ENCODE data around the gene FOXP1. TPM values are rescaled to one million over a fixed set of nuclear protein-coding genes. Genes with fewer than 3 reads are reported as not detected.
A peak's percentile ranks its signal among the peaks of the same experiment; 100 is the strongest.

FOXP1 gene
- total RNA-seq, 4 donors from 2014 or later, result 49.8 to 157 (median 71.9) TPM

DNA sequence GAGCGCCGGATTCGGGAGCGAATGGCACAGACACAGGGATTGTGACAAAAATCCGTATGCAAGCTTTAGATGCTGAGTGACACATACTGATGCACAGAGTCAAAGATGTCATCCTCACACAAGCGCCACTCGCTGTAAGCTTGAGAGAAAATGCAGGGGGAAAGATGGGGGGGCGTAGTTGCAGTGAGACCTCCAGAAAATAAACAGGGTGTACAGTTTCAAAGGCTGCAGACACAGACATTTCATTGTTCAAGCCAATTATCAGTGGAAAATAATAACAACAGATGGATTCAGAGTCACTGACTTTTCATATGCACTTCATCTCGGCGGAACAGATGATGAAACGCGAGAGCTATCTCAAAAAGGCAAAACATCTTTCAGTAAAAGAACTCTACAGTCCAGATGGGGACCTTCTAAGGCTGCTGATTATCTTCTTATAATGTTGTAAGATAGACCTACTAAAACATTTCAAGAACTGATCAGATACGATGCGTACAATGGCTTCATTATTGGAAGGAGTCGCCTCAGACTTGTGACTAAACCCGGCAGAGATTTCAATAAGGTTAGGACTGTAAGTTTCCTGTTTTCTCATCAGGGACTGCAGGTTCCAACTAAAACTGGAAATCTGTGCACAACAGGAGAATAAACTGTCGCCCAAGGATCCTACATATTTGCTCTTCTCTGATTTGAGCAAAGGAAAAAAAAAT lies 275.4 kb downstream of the FOXP1 start:
- DNase-seq (ENCODE audit: low spot score in 2 of 2), result no peak
- peaks cover 17% of the 10 kb centered on the region for H3K4me1 ChIP-seq
- H3K27me3 ChIP-seq, result no peaks in the 10 kb centered on the region
- H3K36me3 ChIP-seq, result no peaks in the 10 kb centered on the region
- H3K9me3 ChIP-seq, result no peaks in the 10 kb centered on the region
- no peak overlapping the region for H3K4me3 ChIP-seq
- WGBS, result 85% methylated on average over 17 of the region's 17 CpGs
- H3K27ac ChIP-seq, result no peak overlapping the region
- TF ChIP-seq, protein P1, sequence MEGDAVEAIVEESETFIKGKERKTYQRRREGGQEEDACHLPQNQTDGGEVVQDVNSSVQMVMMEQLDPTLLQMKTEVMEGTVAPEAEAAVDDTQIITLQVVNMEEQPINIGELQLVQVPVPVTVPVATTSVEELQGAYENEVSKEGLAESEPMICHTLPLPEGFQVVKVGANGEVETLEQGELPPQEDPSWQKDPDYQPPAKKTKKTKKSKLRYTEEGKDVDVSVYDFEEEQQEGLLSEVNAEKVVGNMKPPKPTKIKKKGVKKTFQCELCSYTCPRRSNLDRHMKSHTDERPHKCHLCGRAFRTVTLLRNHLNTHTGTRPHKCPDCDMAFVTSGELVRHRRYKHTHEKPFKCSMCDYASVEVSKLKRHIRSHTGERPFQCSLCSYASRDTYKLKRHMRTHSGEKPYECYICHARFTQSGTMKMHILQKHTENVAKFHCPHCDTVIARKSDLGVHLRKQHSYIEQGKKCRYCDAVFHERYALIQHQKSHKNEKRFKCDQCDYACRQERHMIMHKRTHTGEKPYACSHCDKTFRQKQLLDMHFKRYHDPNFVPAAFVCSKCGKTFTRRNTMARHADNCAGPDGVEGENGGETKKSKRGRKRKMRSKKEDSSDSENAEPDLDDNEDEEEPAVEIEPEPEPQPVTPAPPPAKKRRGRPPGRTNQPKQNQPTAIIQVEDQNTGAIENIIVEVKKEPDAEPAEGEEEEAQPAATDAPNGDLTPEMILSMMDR (IDR thresholded peaks at IDR 0.05), result no peak
- TF ChIP-seq EP300 (IDR thresholded peaks at IDR 0.05), result no peak

DNA sequence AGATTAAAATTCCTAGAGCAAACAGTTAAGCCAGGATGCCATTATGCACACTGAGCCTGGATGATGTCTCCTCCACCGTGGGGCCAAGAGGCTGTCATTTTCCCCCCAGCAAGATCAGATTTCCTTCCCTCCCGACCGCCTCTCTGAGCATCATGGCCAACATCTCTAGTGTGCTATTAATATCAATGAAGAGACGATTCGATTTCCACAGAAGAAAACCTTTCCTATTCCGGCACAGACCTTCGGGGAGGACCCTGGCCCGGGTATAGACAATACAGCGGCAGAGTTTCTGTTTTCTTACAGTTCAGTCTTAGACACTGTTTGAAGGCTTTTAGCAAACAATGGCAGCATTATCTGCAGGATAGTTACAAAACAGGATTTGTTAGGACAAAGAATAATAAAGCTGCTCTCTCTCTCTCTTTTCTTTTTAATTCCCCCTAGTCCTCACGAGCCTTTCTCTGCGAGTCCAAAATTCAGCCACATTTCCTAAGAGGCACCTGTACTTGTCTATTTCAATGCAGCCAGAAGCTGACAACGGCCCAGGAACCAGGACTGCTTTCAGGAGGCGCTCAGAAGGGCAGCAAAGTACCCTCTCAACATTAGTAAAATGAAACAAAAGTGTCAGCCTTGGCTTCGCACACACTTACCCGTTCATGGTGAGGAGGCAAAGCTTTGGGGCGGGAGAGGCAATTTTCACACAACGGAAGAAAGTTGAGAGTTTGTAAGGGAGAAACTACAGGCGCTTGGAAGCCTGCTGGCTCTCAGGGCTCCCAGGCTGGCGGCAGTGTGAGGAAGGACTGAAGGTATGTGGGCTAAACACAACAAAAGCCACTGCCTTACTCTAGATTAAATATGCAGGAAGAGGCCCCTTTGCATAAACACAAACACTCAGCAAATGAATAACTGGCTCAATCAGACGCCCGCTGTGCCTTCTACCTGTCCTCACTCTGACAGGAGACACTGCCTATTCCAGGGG lies 278.0 kb downstream of the FOXP1 start:
- no peak for TF ChIP-seq EP300 (IDR thresholded peaks at IDR 0.05)
- TF ChIP-seq POLR2AphosphoS5 (IDR thresholded peaks at IDR 0.05), result no peak
- TF ChIP-seq POLR2A (IDR thresholded peaks at IDR 0.05), result no peak
- TF ChIP-seq, protein P1 (IDR thresholded peaks at IDR 0.05), result no peak
- H3K27me3 ChIP-seq, result no peaks in the 10 kb centered on the region
- no peaks in the 10 kb centered on the region for H3K36me3 ChIP-seq
- peaks cover 15% of the 10 kb centered on the region for H3K4me1 ChIP-seq
- peak overlapping the region; percentile 29 for H3K4me3 ChIP-seq
- no peak for DNase-seq (ENCODE audit: low spot score in 2 of 2)
- 60% methylated on average over 21 of the region's 21 CpGs for WGBS
- peak overlapping the region; percentile 52 for H3K27ac ChIP-seq
- H3K9me3 ChIP-seq, result no peaks in the 10 kb centered on the region

DNA sequence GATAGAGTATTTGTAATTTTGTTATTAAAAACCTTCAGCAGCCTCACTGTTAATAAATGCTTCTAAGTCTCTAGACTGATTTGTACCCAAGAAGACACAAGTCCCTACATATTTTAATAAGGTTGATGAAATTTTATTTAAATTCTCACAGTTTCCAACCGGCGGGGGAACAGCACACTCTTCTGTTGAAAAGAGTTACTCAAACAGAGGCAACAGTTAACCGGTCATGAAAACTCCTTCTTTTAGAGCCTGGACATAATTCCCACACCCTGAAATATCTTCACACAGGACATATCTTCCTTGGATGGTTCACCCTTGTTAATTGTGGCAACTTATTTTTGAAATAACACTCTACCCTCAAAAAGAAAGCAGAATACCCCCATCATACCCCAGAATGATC lies 278.8 kb downstream of the FOXP1 start:
- Histone ChIP-seq H3K36me3 (no peaks in the 10 kb centered on the region), H3K4me1 (peaks cover 12% of the 10 kb centered on the region), H3K27ac (no peak overlapping the region), H3K27me3 (no peaks in the 10 kb centered on the region), H3K4me3 (peak overlapping the region; percentile 29), H3K9me3 (no peaks in the 10 kb centered on the region)
- DNase-seq (ENCODE audit: low spot score in 2 of 2), result no peak
- TF ChIP-seq, protein P1 (IDR thresholded peaks at IDR 0.05), result no peak
- TF ChIP-seq POLR2A (IDR thresholded peaks at IDR 0.05) (no peak), EP300 (IDR thresholded peaks at IDR 0.05) (no peak), POLR2AphosphoS5 (IDR thresholded peaks at IDR 0.05) (no peak)
- 63% methylated on average over 3 of the region's 3 CpGs for WGBS

DNA sequence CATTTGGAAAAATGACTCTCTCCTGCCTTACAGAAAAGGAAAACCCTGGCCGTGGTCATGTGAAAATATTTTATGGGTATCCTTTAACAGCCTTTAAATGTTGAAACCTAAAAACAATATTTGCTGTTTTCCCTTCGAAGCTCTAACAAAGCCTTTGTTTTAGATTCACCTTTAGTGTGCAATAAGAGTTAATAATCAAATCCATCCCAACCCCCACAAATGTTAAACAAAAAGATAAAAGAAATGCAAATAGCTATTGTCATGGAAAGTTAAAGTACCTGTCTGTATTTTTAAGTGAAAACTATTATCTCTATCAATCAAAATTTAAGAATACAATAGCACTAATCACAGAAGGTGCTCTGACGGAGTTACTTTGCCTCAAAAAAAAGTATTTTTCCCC lies 279.3 kb downstream of the FOXP1 start:
- Histone ChIP-seq H3K27ac (no peak overlapping the region), H3K27me3 (no peaks in the 10 kb centered on the region), H3K36me3 (no peaks in the 10 kb centered on the region), H3K4me1 (peaks cover 12% of the 10 kb centered on the region), H3K9me3 (no peaks in the 10 kb centered on the region), H3K4me3 (no peak overlapping the region)
- no peak for TF ChIP-seq POLR2A (IDR thresholded peaks at IDR 0.05)
- TF ChIP-seq EP300 (IDR thresholded peaks at IDR 0.05), result no peak
- no peak for TF ChIP-seq POLR2AphosphoS5 (IDR thresholded peaks at IDR 0.05)
- TF ChIP-seq, protein P1 (IDR thresholded peaks at IDR 0.05), result no peak
- WGBS, result 80% methylated on average over 3 of the region's 3 CpGs
- DNase-seq (ENCODE audit: low spot score in 2 of 2), result no peak

DNA sequence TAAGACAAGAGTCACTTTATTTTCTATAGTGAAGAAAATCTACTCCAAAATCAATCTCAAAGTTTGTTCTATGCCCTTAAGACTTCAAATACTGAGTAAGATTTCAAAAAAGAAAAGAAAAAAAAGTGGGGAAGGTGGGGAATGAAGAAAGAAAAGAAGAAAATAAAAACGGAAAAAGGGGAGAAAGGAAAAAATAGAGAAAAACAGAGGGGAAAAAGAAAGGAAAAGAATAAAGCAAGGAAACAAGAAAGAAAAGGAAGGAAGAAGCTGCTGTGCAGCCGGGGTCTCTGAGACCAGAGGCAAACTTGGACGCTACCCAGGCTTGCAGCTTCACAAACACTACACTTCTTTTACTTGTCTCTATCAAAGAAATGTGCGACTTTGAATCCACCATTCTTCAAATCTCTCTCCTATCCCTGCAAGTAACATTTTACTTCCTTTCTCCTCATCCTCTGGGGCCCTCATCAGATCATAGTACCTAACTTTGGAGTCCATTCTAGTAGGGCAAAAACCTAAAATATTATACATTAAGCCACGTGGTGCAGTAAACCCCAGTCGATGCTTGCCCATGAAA lies 279.8 kb downstream of the FOXP1 start:
- 68% methylated on average over 6 of the region's 6 CpGs for WGBS
- Histone ChIP-seq H3K4me1 (peaks cover 12% of the 10 kb centered on the region), H3K4me3 (no peak overlapping the region), H3K9me3 (no peaks in the 10 kb centered on the region), H3K27ac (no peak overlapping the region), H3K36me3 (no peaks in the 10 kb centered on the region), H3K27me3 (no peaks in the 10 kb centered on the region)
- no peak for DNase-seq (ENCODE audit: low spot score in 2 of 2)
- TF ChIP-seq, protein P1 (IDR thresholded peaks at IDR 0.05), result no peak
- TF ChIP-seq POLR2AphosphoS5 (IDR thresholded peaks at IDR 0.05), result no peak
- TF ChIP-seq POLR2A (IDR thresholded peaks at IDR 0.05), result no peak
- TF ChIP-seq EP300 (IDR thresholded peaks at IDR 0.05), result no peak
